DMS53 (cell line): ENCODE results near the gene GPRIN2.

ENCODE experiments used
- DNase-seq: peaks from one replicate; lab custom pipeline; 2025; lab: John Stamatoyannopoulos, UW

The GPRIN2 gene

DNA sequence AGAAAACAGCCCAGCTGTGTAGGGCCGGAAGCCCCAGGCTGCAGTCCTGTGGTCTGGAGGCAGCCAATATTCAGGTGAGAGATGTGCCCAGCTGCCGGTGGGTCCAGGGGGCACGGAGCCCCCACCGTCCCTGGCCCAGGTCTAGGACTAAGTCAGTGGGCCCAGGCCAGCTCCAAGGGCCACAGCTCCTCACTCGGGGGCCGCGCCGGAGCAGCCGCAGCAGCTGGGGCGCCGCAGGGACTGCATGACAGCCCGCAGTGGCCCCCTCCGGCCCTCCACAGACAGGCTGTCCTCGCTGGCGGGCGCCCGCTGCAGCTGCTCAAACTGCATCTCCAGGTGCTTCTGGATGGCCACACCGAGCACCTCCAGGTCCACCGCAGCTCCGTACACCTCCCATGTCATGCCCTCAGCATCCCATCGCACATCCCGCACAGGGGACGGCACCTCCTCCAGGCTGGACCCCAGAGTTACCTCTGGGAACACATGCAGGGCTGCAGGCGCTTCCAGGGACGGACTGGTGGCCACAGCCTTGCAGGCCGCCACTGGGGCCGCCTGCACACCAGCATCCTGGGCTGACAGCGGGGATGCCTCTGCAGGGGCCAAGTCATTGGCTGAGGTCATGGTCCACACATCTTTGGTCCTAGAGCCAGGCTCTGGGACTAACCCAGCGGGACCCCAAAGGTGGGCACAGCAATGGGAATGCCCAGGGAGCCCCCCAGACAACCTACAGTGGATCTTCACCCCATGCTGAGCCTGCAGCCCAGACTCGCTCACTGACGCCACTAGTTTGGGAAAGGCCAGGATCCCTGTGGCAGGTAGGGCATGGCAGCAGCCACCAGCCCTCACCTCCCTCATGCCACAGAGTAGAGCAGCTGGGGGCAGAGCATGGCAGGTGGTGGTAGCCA lies 7.0 kb downstream of the GPRIN2 start:
- no peak for DNase-seq

GRCh38 chr10:46548498-46549090 lies 7.9 kb downstream of the GPRIN2 start:
- DNase-seq = peak; percentile 26

DNA sequence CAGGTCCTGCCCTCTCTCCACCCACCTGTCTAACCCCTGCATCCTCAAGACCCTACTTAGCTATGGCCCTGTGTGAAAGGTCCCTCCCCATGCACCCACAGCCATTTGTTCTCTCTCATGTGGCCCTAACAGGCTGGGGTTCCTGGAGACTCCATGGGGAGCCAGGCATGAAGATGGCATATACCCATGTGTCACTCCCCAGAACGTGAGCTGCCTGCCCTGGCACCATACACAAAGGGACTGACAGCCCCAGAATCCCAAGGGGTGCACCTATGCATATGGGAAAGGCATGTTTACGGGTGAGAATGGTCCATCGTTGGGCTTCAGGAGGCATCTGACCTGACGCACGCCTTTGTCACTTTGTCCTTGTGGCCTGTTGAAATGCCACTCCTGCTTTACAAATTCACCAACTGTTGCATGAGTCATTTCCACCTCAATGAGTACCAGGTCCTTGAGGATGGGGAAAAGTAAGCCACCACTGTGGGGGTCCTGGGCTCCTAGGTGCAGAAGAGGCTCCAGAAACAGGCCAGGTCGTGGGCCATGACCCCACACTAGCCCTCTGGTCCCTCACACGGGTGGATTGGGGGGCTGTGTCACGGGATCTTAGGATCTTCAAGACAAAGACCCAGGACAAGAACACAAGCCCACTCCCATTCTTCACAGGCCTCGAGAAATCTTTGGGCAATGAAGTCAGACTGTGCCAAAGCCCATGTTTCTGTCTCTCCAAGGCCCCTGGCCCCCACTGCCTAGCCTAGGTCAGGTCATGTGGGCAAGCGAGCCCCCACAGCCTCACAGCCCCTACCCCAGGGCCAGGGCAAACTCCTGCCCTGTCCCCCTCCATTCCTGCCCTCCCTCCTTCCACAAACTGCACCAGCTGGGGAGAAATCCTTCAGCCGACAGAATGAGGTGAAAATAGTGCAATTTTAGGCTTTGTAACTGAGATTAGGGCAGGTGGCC lies 8.6 kb downstream of the GPRIN2 start:
- peak; percentile 84 for DNase-seq

GRCh38 chr10:46546591-46547540 lies 9.6 kb downstream of the GPRIN2 start:
- peak; percentile 89 for DNase-seq

- DNase-seq = no peak
These were observed 10.4 kb downstream of the GPRIN2 start for GRCh38 chr10:46545861-46546590.

DNA sequence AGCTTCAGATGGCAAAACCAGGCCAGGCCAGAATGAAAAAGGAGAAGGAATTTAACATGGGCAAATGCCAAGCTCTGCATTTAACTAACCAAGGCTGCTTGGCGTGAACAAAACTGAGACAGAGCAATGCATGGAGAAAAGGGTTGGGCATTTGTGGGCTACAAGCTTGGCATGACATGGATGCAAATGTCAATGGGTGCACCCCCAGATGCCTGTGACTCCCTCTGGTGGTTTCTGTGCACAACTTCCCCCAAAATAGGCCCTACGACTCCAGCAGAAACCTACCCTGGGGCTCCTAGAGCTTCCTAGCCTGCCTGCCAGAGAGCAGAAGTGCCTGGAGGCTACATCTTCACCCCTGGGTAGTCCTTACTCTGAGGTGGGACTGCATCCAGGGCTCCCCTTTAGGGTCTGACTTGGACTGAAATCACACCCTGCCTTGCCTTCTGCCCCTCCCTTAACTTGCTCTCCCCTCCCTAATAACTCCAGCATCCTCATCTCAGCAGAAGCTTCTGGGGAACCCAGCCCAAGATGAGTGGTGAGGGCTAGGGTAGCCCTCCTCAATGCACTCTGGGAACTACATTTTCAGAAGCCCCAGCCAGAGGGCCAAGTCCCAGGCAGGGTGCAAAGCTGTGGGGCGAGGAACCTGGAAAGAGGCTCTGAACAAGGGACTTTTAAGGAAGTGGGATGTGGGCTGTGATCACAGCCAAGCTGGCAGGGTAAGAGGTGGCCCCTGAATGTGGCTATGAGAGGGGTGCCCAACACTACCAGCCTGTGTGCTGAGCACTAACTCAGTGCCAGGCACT lies 11.3 kb downstream of the GPRIN2 start:
- peak; percentile 42 for DNase-seq

DNA sequence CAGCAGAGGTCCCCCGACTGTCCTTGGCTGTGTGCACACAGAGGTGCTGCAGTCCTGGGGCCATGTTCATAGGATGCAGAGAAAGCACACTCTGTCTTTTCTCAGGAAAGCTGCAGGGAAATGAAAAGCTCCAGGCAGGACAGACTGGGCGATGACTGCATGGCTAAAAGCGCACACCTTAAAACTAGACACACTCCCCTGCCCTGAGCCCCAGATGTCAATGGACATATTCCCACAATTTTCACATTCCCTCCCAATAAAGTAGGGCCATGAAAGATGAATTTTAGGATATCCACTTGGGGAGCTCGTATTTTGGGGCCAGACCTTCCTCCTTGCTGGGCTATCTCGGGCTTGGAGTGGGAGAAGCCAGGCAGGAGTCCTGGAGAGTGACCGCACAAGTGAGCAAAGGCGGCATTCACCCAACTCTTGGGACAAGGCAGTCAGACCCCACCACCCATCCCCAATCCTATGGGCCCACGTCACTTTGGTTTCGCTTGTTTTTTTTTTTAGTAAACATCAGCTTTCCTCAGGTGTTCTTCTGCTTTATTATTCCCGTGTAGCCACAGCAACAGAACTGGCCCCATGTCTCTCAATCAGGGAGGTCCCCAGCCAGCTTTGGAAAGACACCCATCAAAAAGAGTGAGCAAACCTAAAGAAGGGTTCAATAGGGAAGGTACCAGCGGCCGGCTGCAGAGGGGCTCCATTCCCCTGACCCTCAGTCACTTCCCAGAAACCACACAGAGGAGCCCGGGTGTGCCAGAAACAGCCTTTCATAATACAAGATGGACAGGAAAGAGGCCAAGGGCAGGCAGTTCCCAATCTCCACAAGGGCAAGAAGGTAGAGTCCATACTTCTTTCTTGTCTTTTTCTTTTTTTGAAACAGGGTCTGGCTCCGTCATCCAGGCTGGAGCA lies 12.7 kb downstream of the GPRIN2 start:
- DNase-seq = no peak

DNA sequence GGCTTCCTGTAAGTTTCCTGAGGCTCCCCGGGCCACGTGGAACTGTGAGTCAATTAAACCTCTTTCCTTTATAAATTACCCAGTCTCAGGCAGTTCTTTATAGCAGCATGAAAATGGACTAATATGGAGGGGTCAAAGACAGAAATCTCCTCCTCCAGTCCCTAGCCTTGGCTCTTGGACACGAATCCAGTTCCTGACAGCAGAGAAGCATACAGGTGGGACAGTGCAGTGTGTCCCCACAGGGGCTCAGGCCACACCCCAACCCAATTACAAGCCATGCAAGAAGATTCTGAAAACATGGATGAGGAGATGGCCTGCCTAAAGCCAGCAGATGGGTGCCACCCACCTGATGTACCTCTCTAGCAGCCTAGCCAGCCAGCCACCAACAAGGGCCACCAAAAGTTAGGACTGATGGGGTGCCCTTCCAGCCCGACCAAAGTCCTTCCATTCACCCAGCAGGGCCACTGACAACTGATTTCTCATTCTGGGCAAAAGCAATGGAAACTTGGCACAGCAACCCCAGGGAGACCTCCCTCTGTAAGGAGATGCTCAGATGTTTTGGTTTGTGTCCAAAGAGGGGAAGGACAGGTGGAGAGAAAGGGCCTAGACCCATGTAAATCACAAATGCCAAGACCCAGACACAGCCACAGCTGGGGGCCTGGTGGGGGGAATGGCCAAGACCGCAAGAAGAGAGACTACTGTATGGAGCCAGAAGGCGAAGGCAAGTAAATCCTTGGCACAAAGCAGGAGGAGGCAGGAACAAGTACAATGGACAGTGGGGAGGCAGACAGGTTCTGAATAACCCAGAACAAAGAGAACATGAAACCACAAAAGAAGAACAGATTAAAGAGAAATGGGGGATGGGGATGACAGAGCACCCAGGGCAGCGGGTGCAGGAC lies 13.6 kb downstream of the GPRIN2 start:
- DNase-seq = no peak

GRCh38 chr10:46541735-46542566 lies 14.5 kb downstream of the GPRIN2 start:
- no peak for DNase-seq

GRCh38 chr10:46541017-46541661 lies 15.3 kb downstream of the GPRIN2 start:
- no peak for DNase-seq

DNA sequence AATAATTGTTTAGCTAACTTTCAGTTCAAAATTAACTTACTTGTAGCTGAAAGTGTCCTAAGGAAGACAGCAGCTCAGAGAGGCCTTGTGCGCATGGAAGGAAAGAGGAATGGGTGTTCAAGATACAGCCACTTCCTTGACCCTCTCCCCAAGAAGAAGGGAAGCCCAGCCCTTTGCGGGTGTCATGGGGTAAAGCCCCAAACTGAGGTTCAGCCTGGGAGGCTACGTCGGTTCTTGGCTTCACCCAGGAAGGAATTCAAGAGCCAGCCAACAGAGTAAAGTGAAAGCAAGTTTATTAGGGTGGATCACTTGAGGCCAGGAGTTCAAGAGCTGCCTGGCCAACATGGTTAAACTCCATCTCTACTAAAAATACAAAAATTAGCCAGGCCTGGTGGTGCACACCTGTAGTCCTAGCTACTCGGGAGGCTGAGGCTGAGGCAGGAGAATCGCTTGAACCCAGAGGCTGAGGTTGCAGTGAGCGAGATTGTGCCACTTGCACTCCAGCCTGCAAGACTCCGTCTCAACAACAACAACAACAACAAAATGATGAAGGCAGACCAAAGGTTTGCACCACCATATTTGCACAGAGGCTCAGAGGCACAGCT lies 15.9 kb downstream of the GPRIN2 start:
- no peak for DNase-seq

- DNase-seq = no peak
These were observed 16.7 kb downstream of the GPRIN2 start for GRCh38 chr10:46539596-46540411.

- no peak for DNase-seq
These were observed 17.6 kb downstream of the GPRIN2 start for GRCh38 chr10:46538717-46539426.

- DNase-seq = no peak
These were observed 18.3 kb downstream of the GPRIN2 start for GRCh38 chr10:46538155-46538554.
